AG04449 (cell line): ENCODE measurements around the gene POLH.
"Not testable (repeated sequence)": the region's sequence is repeated elsewhere in the genome, so short reads cannot be mapped to it uniquely, and the experiment has no call there.

Experiments
- CTCF ChIA-PET: fragments of 350-600 bp; formaldehyde crosslinking; extraction: SDS; loops from one replicate; lab custom pipeline; 2021; ENCODE audit warnings: antibody characterized with exemption; lab: Yijun Ruan, JAX
- POLR2A ChIA-PET: fragments of 400-600, 350-600 bp; formaldehyde crosslinking; extraction: SDS; loops from one replicate; lab custom pipeline; 2020; ENCODE audit warnings: antibody characterized with exemption, inconsistent platforms; lab: Yijun Ruan, JAX
- DNase-seq: peaks from one replicate; pipeline ENCODE4 v3.0.0-alpha.2; 2010; ENCODE audit warnings: low read depth, low spot score
- H3K4me3 ChIP-seq: 2 replicates; pipeline ENCODE4 v1.5.1; 2011; ENCODE audit warnings: low read depth, mild to moderate bottlenecking, control low read depth, low read length
- CTCF ChIP-seq: IDR thresholded peaks from one replicate; pipeline ENCODE4 v1.5.1; 2011; ENCODE audit warnings: mild to moderate bottlenecking, moderate library complexity, low read length, control low read depth, inconsistent platforms; ENCODE audit not compliant: insufficient read depth; ENCODE audit errors: missing control alignments

Gene POLH

DNA sequence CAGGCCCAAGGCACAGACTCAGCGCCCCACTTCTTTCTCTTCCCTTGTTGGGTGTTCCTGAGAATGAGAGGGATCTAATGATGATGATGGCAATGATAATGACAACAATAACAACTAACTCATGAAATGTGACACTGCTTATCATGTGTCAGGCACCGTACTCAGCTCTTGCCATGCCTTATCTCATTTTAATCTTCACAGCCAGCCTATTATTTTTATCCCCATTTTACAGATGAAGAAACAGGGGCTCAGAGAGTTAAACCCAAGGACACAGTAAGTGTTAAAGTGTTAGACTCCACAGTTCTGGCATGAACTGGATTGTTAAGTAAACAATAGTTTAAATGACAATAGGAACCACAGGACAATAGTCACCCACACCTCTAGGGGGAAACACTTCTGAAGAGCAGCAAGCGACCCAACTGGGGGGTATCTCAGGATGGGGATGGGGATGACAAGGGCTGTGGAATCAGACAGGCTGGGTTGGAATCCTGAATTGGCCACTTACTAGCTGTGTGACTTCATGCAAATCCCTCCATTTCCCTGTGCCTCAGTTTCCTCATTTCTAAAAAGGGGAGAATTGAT is 81.3 kb downstream of the POLH start:
- TF ChIP-seq CTCF = no peak
- ChIA-PET CTCF (interaction anchor here (1.2 to 3.4 kb wide), 2 partner anchors 8 to 10 kb away, joined by 5 to 35 read pairs; no protein-coding TSS in a partner anchor), POLR2A (no interaction called here)
- no peak overlapping the region for H3K4me3 ChIP-seq
- DNase-seq = no peak

DNA sequence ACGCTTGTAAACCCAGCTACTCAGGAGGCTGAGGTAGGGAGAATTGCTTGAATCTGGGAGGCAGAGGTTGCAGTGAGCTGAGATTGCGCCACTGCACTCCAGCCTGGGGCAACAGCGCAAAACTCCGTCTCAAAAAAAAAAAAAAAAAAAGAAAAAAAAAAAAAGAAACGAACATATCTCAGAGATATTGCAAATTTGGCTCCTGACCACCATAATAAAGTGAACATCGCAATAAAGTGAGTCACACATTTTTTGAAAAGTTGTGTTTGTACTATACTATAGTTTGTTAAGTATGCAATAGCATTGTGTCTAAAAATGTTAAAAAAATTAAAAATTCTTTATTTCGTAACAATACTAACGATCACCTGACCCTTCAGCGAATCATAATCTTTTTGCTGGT is 82.2 kb downstream of the POLH start:
- POLR2A ChIA-PET = no interaction called here
- no peak for DNase-seq
- CTCF ChIA-PET = interaction anchor here (3.4 kb wide), 1 partner anchor 9 kb away, joined by 35 read pairs; no protein-coding TSS in a partner anchor
- TF ChIP-seq CTCF = no peak
- H3K4me3 ChIP-seq = no peak overlapping the region

GRCh38 chr6:43662948-43663347 is 87.0 kb downstream of the POLH start:
- DNase-seq, H3K4me3 ChIP-seq, POLR2A ChIA-PET: not testable (repeated sequence)
- CTCF ChIA-PET = interaction anchor here (0.6 to 1.9 kb wide), 5 partner anchors 9 to 416 kb away, joined by 3 to 6 read pairs (median 3); no protein-coding TSS in a partner anchor
